Neural progenitor cell (in vitro differentiated cells): ENCODE results near the gene SLC25A43.

Experiments
- EZH2 ChIP-seq: fragments of 200-600 bp; sonication (generic); IDR thresholded peaks from 2 replicates; pipeline ENCODE4 v1.6.1; 2017; ENCODE audit warnings: antibody characterized with exemption, mild to moderate bottlenecking, moderate library complexity
- TF ChIP-seq, protein P1 (sequence below): fragments of 200-600 bp; sonication (generic); IDR thresholded peaks from 2 replicates; pipeline ENCODE4 v1.5.1; 2017; ENCODE audit warnings: antibody characterized with exemption, mild to moderate bottlenecking

GRCh38 chrX:119419146-119419545 is 20.0 kb downstream of the SLC25A43 start:
- TF ChIP-seq, protein P1, sequence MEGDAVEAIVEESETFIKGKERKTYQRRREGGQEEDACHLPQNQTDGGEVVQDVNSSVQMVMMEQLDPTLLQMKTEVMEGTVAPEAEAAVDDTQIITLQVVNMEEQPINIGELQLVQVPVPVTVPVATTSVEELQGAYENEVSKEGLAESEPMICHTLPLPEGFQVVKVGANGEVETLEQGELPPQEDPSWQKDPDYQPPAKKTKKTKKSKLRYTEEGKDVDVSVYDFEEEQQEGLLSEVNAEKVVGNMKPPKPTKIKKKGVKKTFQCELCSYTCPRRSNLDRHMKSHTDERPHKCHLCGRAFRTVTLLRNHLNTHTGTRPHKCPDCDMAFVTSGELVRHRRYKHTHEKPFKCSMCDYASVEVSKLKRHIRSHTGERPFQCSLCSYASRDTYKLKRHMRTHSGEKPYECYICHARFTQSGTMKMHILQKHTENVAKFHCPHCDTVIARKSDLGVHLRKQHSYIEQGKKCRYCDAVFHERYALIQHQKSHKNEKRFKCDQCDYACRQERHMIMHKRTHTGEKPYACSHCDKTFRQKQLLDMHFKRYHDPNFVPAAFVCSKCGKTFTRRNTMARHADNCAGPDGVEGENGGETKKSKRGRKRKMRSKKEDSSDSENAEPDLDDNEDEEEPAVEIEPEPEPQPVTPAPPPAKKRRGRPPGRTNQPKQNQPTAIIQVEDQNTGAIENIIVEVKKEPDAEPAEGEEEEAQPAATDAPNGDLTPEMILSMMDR = no peak
- TF ChIP-seq EZH2 = no peak
